GM12891 (cell line): ENCODE data around the gene SERHL2.
"Not testable (repeated sequence)": the region's sequence is repeated elsewhere in the genome, so short reads cannot be mapped to it uniquely, and the experiment has no call there.

Source experiments
- POLR2A ChIP-seq: IDR thresholded peaks from 2 replicates; pipeline ENCODE4 v1.6.1; 2011; ENCODE audit warnings: low read depth, low read length, control low read depth
- POLR2AphosphoS5 ChIP-seq: IDR thresholded peaks from 2 replicates; pipeline ENCODE4 v1.6.1; 2011; ENCODE audit warnings: low read depth, low read length, control low read depth

- TF ChIP-seq POLR2A, POLR2AphosphoS5: not testable (repeated sequence)
Observed at GRCh38 chr22:42615860-42616175, 62.1 kb downstream of the SERHL2 start.
